K562 (cell line): Measurements from ENCODE around the gene OR5K1. TPM values are rescaled to one million over a fixed set of nuclear protein-coding genes. Genes with fewer than 3 reads are reported as not detected.

Source experiments
- ATAC-seq: fragments of 200-7000 bp; cut with Tn5 transposase; 3 replicates; pipeline ENCODE4 v1.9.1; 2020; ENCODE audit warnings: moderate library complexity
- BruUV-seq: library from RNA; stranded (reverse); fragments of 400-500 nt; replicated peaks from 2 replicates; lab custom pipeline; 2021; lab: Mats Ljungman, UMichigan
- CTCF ChIA-PET: fragments of 300-600 bp; formaldehyde crosslinking; extraction: SDS; loops from one replicate; lab custom pipeline; 2021; ENCODE audit warnings: low intra/inter-chr PET ratio; lab: Yijun Ruan, JAX
- POLR2A ChIA-PET: fragments of 300-600, 350-650 bp; sonication (Branson Sonifier 250); formaldehyde crosslinking; extraction: SDS; loops from one replicate; lab custom pipeline; 2021; ENCODE audit warnings: antibody characterized with exemption, inconsistent platforms; lab: Yijun Ruan, JAX
- DNase-seq, 4 experiments: peaks; one replicate each; pipeline versions ENCODE4 v3.0.0 to v3.0.0-alpha.2; 2011 to 2018; ENCODE audit warnings: low spot score in 3 of 4, mixed read lengths in 3 of 4; ENCODE audit errors: extremely low read depth in 1 of 4
- FAIRE-seq: peaks from 2 replicates; lab custom pipeline; 2011; peaks lifted over from hg19 to GRCh38; lab: Jason Lieb, UNC
- H2AFZ ChIP-seq: 2 replicates; pipeline ENCODE4 v1.6.0; 2011; ENCODE audit warnings: low read depth, low read length, control low read depth, inconsistent platforms
- H3K27ac ChIP-seq: fragments of 200-600 bp; 3 replicates; pipeline ENCODE4 v1.8.0; 2011; ENCODE audit warnings: low read depth, mild to moderate bottlenecking, control low read depth, inconsistent platforms, low read length, moderate library complexity, mixed read lengths; ENCODE audit errors: extremely low read depth
- H3K27me3 ChIP-seq, 2 experiments: fragments of 300-600 bp in 1 of 2; 2 replicates in 1 of 2; 3 replicates in 1 of 2; pipeline versions ENCODE4 v1.6.0 to v1.8.0; 2011; ENCODE audit warnings: inconsistent platforms in 2 of 2, low read length in 2 of 2, mild to moderate bottlenecking in 1 of 2, mixed read lengths in 1 of 2, moderate library complexity in 1 of 2; ENCODE audit not compliant: control insufficient read depth in 2 of 2, insufficient read depth in 2 of 2
- H3K36me3 ChIP-seq: fragments of 300-600 bp; 3 replicates; pipeline ENCODE4 v1.8.0; 2011; ENCODE audit warnings: mild to moderate bottlenecking, low read length, inconsistent platforms; ENCODE audit not compliant: control insufficient read depth, insufficient read depth
- H3K4me1 ChIP-seq, 2 experiments: fragments of 200-600 bp in 1 of 2; replicated peaks in 1 of 2; 2 replicates in 1 of 2; 3 replicates in 1 of 2; pipeline versions ENCODE4 v1.5.1 to v1.8.0; 2011; ENCODE audit warnings: inconsistent platforms in 2 of 2, low read length in 2 of 2, mild to moderate bottlenecking in 1 of 2, mixed read lengths in 1 of 2, moderate library complexity in 1 of 2; ENCODE audit not compliant: control insufficient read depth in 2 of 2, insufficient read depth in 2 of 2
- H3K4me2 ChIP-seq: 2 replicates; pipeline ENCODE4 v1.6.1; 2011; ENCODE audit warnings: low read length, control low read depth, inconsistent platforms, mixed read lengths; ENCODE audit not compliant: insufficient read depth
- H3K4me3 ChIP-seq: fragments of 200-600 bp; sonication (generic), shearing (Covaris generic); 2 replicates; pipeline ENCODE4 v1.5.1; 2016; ENCODE audit warnings: control low read depth, inconsistent platforms
- H3K79me2 ChIP-seq: fragments of 200-600 bp; 3 replicates; pipeline ENCODE4 v1.8.0; 2011; ENCODE audit warnings: low read length, inconsistent platforms; ENCODE audit not compliant: control insufficient read depth, insufficient read depth
- H3K9ac ChIP-seq, 2 experiments: 2 replicates each; pipeline versions ENCODE4 v1.6.0 to v1.6.1; 2011; ENCODE audit warnings: low read depth in 2 of 2, low read length in 2 of 2, control low read depth in 1 of 2, inconsistent platforms in 1 of 2, mild to moderate bottlenecking in 1 of 2, mixed read lengths in 1 of 2; ENCODE audit not compliant: insufficient read depth in 1 of 2
- H3K9me1 ChIP-seq: one replicate; pipeline ENCODE4 v1.6.0; 2011; ENCODE audit warnings: inconsistent platforms, mild to moderate bottlenecking, low read length, moderate library complexity; ENCODE audit not compliant: control insufficient read depth, insufficient read depth
- H3K9me3 ChIP-seq: replicated peaks from 2 replicates; pipeline ENCODE4 v1.5.1; 2011; ENCODE audit warnings: low read depth, low read length, inconsistent platforms; ENCODE audit not compliant: control insufficient read depth, insufficient read depth
- H4K20me1 ChIP-seq: replicated peaks from 2 replicates; pipeline ENCODE4 v1.6.1; 2011; ENCODE audit warnings: low read length, inconsistent platforms, mixed read lengths; ENCODE audit not compliant: control insufficient read depth, insufficient read depth
- ADNP ChIP-seq: fragments of 200-800 bp; sonication (Bioruptor generic); IDR thresholded peaks from 2 replicates; pipeline ENCODE4 v1.6.1; 2016; ENCODE audit warnings: missing genetic modification characterization, missing compliant biosample characterization
- ETS1 ChIP-seq: conservative IDR thresholded peaks from 2 replicates; pipeline ENCODE4 v1.6.1; 2011; ENCODE audit warnings: low read depth, mild to moderate bottlenecking, low read length; ENCODE audit not compliant: control insufficient read depth
- HNRNPK ChIP-seq: fragments of 200-400 bp; formaldehyde crosslinking; IDR thresholded peaks from one replicate; pipeline ENCODE4 v1.6.1; 2018; ENCODE audit warnings: mild to moderate bottlenecking, low read depth, low read length; ENCODE audit not compliant: poor library complexity, severe bottlenecking
- NCOA2 ChIP-seq, 2 experiments: fragments of 450-650 bp; IDR thresholded peaks; 2 replicates each; pipeline ENCODE4 v1.6.1; 2018; ENCODE audit warnings: mild to moderate bottlenecking in 2 of 2, moderate library complexity in 1 of 2; ENCODE audit not compliant: partially characterized antibody in 2 of 2
- SMAD3 ChIP-seq: fragments of 450-650 bp; formaldehyde crosslinking; conservative IDR thresholded peaks from 2 replicates; pipeline ENCODE4 v1.4.0; 2020; ENCODE audit warnings: mild to moderate bottlenecking
- ZC3H4 ChIP-seq: sonication (generic); formaldehyde crosslinking; IDR thresholded peaks from 2 replicates; pipeline ENCODE4 v1.9.0; 2021; ENCODE audit warnings: missing genetic modification reagents, borderline replicate concordance
- ZSCAN29 ChIP-seq: fragments of 450-650 bp; IDR thresholded peaks from 2 replicates; pipeline ENCODE4 v1.6.1; 2017
- WGBS: fragments of 100-300 bp; shearing (Covaris generic); methylation state at CpG from one replicate; pipeline ENCODE4 v1.1.6; 2016; ENCODE audit warnings: low coverage, mixed read lengths; ENCODE audit not compliant: insufficient coverage; ENCODE audit errors: missing lambda C conversion rate; 5-methylcytosine and 5-hydroxymethylcytosine counted together
- in situ Hi-C: fragments of 300-500 bp; cut with MboI; formaldehyde crosslinking; loops from 4 replicates; pipeline ENCODE4 v1.15.0; 2018; ENCODE audit warnings: inconsistent platforms, mixed read lengths
- intact Hi-C: fragments of 100-400 bp; cut with micrococcal nuclease; formaldehyde crosslinking; loops from 2 replicates; pipeline ENCODE4 v1.14.2; 2022
- polyA plus RNA-seq, 8 experiments: library from polyadenylated mRNA; depleted of rRNA in 4 of 8; stranded (reverse) in 5 of 8; unstranded in 3 of 8; fragments of >200 nt; fragmentation: Nextera tagmentation in 2 of 8; fragmentation: Illumina TruSeq in 1 of 8; extraction: Ambion mirVana in 2 of 8; extraction: Trizol in 1 of 8; gene quantifications; 2 replicates each; pipeline versions ENCODE4 v1.2.1 to v1.2.3, GENCODE V29; 2011 to 2014; ENCODE audit warnings: inconsistent platforms in 1 of 8, missing spikeins in 1 of 8
- total RNA-seq, 7 experiments: library from RNA; depleted of rRNA in 6 of 7; stranded (reverse); fragments of >200 nt in 6 of 7; fragmentation: Illumina TruSeq in 2 of 7; extraction: Trizol in 2 of 7; gene quantifications; 2 replicates each; pipeline versions ENCODE4 v1.2.1 to v1.2.3, GENCODE V29; 2011 to 2021; ENCODE audit warnings: low replicate concordance in 1 of 7

The OR5K1 gene
- total and polyA plus RNA-seq, 9 of the 15 experiments (the other 6 are each of a cell fraction or from before 2014, with no cell fraction given) = not detected

GRCh38 chr3:98497381-98497780 is 34.4 kb downstream of the OR5K1 start, which contains the start of gene OR5K2:
Gene OR5K2, plus strand, starts transcription at chr3:98497681. Its CDS starts 0 bp downstream, at chr3:98497681.
- intact Hi-C loops = no loop called here
- 0% methylated on average over 2 of the region's 2 CpGs for WGBS
- DNase-seq (no peak), ATAC-seq (no peak), FAIRE-seq (no peak)
- Histone ChIP-seq H2AFZ (no peak within 1 kb of the TSS), H3K27ac (no peak within 1 kb of the TSS), H3K4me3 (no peak within 1 kb of the TSS), H3K4me1 (no peaks in the 10 kb centered on the region), H3K79me2 (no peaks in the 10 kb centered on the region), H4K20me1 (no peaks in the 10 kb centered on the region), H3K4me2 (no peak within 1 kb of the TSS), H3K9ac (no peak within 1 kb of the TSS), H3K27me3 (no peaks in the 10 kb centered on the region), H3K36me3 (no peaks in the 10 kb centered on the region), H3K9me1 (no peaks in the 10 kb centered on the region), H3K9me3 (no peaks in the 10 kb centered on the region)
- in situ Hi-C loops = no loop called here
- no TSS peak for BruUV-seq
- TF ChIP-seq ETS1 (no peak), NCOA2 (IDR thresholded peaks at IDR 0.05; ENCODE audit: partially characterized antibody in 2 of 2) (no peak), HNRNPK (no peak), SMAD3 (CRISPR knock-in tag) (no peak), ZSCAN29 (no peak), ZC3H4 (CRISPR knock-in tag) (no peak), ADNP (tag) (no peak)
- ChIA-PET CTCF (no interaction called here), POLR2A (no interaction called here)
